ENCODE measurements around the gene ALDH1A2.

DNA sequence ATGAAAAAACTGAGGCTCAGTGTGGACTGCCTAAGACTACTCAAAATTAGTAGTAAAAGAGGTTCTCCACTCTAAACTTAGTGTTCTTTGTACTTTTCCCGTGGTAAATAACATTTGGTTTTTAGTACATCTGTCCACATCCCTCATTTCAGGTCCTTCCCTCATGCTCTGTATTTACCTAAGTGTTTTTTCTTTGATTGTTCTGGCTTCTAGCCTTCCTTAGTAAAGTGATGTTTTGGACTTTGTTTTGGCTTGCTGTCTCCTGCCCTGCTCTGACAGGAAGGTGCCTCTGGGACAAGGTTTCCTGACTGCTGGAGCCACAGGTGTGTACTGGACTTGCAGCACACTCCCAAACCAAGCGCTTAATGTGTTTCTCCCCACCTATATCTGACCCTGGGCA, 29.9 kb upstream of the ALDH1A2 start:
- TF ChIP-seq CTCF (IDR thresholded peaks at IDR 0.05) (no peak), EZH2 (IDR thresholded peaks at IDR 0.05) (no peak)
